WI38 (cell line): ENCODE data around the gene SZT2.
A peak's percentile ranks its signal among the peaks of the same experiment; 100 is the strongest.

Experiments used
- H3K4me3 ChIP-seq: 2 replicates; pipeline ENCODE4 v1.5.1; 2011; ENCODE audit warnings: low read depth, mild to moderate bottlenecking, control low read depth, low read length
- TF ChIP-seq, protein P1 (sequence below): IDR thresholded peaks from 2 replicates; pipeline ENCODE4 v1.5.1; 2012; ENCODE audit warnings: low read depth, mild to moderate bottlenecking, control low read depth, low read length

Gene SZT2

DNA sequence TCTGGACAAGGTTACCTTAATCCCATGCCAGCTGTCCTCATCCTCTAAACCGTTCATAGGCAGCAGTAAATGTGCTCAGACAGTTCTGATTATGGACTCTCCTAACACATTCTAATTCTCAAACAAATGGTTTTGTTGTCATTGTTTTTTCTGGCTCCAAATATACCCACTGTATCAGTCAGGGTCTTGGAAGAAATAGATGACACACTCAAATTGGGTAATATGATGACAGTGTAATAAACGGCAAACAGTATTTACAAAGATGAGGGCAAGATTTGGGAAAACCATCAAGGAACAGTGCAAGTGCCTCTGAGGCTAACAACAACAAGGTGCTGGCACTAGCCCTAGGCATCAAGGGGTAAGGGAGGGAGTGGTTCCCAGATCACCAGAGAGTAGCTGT, 35.2 kb upstream of the SZT2 start:
- TF ChIP-seq, protein P1, sequence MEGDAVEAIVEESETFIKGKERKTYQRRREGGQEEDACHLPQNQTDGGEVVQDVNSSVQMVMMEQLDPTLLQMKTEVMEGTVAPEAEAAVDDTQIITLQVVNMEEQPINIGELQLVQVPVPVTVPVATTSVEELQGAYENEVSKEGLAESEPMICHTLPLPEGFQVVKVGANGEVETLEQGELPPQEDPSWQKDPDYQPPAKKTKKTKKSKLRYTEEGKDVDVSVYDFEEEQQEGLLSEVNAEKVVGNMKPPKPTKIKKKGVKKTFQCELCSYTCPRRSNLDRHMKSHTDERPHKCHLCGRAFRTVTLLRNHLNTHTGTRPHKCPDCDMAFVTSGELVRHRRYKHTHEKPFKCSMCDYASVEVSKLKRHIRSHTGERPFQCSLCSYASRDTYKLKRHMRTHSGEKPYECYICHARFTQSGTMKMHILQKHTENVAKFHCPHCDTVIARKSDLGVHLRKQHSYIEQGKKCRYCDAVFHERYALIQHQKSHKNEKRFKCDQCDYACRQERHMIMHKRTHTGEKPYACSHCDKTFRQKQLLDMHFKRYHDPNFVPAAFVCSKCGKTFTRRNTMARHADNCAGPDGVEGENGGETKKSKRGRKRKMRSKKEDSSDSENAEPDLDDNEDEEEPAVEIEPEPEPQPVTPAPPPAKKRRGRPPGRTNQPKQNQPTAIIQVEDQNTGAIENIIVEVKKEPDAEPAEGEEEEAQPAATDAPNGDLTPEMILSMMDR, result no peak

DNA sequence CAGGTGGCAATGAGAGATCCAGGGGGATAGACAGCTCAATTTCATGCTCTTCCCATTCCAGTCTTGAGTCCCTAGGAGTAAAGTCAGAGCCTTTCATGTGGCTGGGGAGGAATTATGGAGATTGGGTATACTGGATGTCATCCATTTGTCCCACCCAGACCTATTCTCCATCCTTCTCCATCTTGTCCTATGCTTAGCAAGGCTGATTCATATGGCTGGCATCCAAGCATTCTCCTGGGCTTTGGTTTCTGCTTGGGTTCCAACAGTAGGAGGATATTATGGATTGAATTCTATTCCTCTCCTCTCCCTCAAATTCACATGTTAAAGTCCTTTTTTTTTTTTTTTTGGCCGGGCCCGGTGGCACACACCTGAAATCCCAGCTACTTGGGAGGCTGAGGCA, 34.8 kb upstream of the SZT2 start:
- H3K4me3 ChIP-seq, result no peak overlapping the region
- TF ChIP-seq, protein P1, result no peak

More for the DNA sequence above, 35.2 kb upstream of the SZT2 start:
- no peak overlapping the region for H3K4me3 ChIP-seq

DNA sequence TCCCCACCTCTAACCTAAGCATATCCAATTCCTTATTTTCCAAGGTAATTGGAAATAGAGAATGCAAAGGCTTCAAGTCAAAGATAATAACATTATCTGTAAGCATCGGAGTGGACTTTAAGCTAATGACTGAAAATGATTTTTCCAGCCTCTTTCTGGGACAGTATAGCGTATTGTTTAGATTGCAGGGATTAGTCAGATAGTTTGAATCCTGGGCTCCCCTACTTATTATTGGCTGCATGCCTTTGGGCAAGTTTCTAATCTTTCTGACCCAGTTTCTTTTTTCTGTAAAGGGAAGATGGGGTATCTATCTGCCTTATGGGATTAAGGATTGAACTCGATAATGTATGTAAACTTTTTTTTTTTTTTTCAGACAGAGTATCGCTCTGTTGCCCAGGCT, 32.4 kb upstream of the SZT2 start:
- TF ChIP-seq, protein P1, result no peak
- H3K4me3 ChIP-seq, result no peak overlapping the region

DNA sequence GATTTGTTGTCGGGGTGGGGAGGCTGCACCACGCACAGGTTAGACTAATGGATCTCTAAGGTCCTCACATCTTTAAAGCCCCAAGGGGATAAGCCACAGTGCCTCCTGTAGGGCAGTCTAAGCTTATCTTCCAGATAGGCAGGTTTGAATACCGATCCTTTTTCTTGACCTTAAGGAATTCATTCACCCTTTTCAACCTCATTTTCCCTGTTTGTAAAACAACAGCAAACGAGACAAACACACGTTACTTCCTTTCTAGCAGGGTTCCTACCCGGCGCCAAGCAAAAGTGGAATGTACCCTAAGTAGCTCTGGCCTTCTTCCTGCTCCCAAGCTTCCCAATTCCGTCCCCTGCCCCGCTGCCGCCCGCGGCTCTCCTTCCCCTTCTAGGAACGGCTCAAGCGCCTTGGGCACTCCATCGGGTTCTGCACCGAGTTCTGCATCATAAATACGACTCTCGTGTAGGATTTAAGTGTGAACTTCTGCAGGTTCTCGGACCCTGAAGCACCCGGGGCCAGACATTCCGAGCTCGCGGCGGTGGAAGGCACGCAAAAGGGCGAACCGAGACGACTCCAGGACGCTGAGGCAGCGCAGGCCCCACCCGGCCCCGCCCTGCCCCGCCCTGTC, 31.5 kb upstream of the SZT2 start:
- TF ChIP-seq, protein P1, result no peak
- H3K4me3 ChIP-seq, result peak overlapping the region; percentile 73

DNA sequence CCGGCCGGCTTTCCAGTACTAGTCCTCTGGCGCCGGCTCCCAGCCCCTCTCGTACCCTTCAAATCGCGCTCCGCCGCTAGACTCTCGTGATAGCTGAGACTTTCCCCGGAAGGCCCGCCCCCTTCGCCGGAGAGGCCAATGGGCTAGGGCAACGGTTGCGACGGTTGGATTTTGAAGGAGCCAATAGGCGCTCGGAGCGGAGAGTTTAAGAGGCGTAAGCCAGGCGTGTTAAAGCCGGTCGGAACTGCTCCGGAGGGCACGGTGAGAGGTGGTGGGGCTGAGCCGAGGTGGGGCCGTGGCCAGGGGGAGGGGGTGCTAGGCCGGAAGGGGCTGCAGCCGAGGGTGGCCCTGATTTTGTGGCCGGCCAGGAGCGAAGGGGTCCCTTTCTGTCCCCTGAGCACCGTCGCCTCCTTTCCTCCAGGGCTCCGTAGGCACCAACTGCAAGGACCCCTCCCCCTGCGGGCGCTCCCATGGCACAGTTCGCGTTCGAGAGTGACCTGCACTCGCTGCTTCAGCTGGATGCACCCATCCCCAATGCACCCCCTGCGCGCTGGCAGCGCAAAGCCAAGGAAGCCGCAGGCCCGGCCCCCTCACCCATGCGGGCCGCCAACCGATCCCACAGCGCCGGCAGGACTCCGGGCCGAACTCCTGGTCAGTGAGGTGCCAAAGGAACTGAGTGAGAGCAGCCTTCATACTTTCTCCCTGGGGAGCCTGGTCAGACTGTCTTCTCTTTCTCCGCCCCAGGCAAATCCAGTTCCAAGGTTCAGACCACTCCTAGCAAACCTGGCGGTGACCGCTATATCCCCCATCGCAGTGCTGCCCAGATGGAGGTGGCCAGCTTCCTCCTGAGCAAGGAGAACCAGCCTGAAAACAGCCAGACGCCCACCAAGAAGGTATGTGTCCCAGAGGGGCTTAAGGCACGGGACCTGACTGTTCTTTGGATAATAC, 30.7 kb upstream of the SZT2 start, which contains the start of gene CDC20:
Gene CDC20, plus strand, starts transcription at position 236 of the 948 bp plus-strand sequence. Its CDS starts 235 bp downstream, at position 471.
- peak within 1 kb of the TSS; percentile 73 for H3K4me3 ChIP-seq
- TF ChIP-seq, protein P1, result no peak

DNA sequence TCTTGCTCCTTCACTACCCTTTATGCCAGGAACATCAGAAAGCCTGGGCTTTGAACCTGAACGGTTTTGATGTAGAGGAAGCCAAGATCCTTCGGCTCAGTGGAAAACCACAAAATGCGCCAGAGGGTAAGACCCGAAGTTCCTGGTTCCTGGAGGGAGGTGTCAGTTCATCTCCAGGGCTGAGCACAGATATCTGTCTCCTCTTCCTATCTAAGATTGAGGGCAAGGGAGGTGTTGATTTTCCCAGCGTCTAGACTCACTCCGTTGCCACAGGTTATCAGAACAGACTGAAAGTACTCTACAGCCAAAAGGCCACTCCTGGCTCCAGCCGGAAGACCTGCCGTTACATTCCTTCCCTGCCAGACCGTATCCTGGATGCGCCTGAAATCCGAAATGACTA, 30.0 kb upstream of the SZT2 start:
- H3K4me3 ChIP-seq, result peak overlapping the region; percentile 73
- TF ChIP-seq, protein P1, result no peak

DNA sequence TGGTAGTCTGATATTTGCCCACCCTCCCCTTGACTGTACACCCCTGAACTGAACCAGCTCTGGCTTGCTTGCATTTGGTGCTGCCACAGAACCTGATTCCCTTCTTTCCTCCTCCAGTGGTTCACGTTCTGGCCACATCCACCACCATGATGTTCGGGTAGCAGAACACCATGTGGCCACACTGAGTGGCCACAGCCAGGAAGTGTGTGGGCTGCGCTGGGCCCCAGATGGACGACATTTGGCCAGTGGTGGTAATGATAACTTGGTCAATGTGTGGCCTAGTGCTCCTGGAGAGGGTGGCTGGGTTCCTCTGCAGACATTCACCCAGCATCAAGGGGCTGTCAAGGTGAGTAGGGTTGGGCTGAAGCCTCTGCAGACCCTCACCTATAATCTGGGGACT, 29.1 kb upstream of the SZT2 start:
- peak overlapping the region; percentile 73 for H3K4me3 ChIP-seq
- TF ChIP-seq, protein P1, result no peak
